WTC11 (cell line): Measurements from ENCODE around the gene PET100. TPM values are rescaled to one million over a fixed set of nuclear protein-coding genes. Genes with fewer than 3 reads are reported as not detected.

Experiments used
- ATAC-seq: fragments of 200-7000 bp; cut with Tn5 transposase; 2 replicates; pipeline ENCODE4 v1.10.0; 2021; ENCODE audit warnings: mild to moderate bottlenecking, moderate library complexity
- CTCF ChIA-PET: fragments of 300-600 bp; sonication (Branson Sonifier 250); formaldehyde crosslinking; loops from one replicate; lab custom pipeline; 2021; ENCODE audit warnings: antibody characterized with exemption; lab: Charles Lee
- POLR2A ChIA-PET: fragments of 350-600 bp; sonication (Branson Sonifier 250); formaldehyde crosslinking; loops from one replicate; lab custom pipeline; 2021; ENCODE audit warnings: antibody characterized with exemption; lab: Charles Lee
- DNase-seq: peaks from one replicate; pipeline ENCODE4 v3.0.0; 2021; ENCODE audit warnings: low spot score
- H3K27ac Mint-ChIP-seq: 2 replicates; pipeline ENCODE4 v1.8.0; 2021; ENCODE audit warnings: mixed read lengths
- H3K27me3 Mint-ChIP-seq: 2 replicates; pipeline ENCODE4 v1.8.0; 2021; ENCODE audit warnings: low read depth, mild to moderate bottlenecking, moderate library complexity, mixed read lengths
- H3K36me3 Mint-ChIP-seq: 2 replicates; pipeline ENCODE4 v1.8.0; 2021; ENCODE audit warnings: mixed read lengths
- H3K4me1 Mint-ChIP-seq: 2 replicates; pipeline ENCODE4 v1.8.0; 2022; ENCODE audit warnings: mixed read lengths
- H3K4me3 Mint-ChIP-seq: 2 replicates; pipeline ENCODE4 v1.8.0; 2021; ENCODE audit warnings: mild to moderate bottlenecking, moderate library complexity, mixed read lengths
- H3K9me3 Mint-ChIP-seq: 2 replicates; pipeline ENCODE4 v1.8.0; 2021; ENCODE audit warnings: mixed read lengths
- JAZF1 ChIP-seq: fragments of 250-450 bp; sonication (Bioruptor Pico); IDR thresholded peaks from 2 replicates; pipeline ENCODE4 v1.9.0; 2021; ENCODE audit warnings: moderate library complexity, mild to moderate bottlenecking, inconsistent platforms
- MYBL2 ChIP-seq: sonication (generic); formaldehyde crosslinking; IDR thresholded peaks from 2 replicates; pipeline ENCODE4 v1.8.1; 2023; ENCODE audit warnings: mild to moderate bottlenecking, moderate library complexity, missing genetic modification reagents
- NFYB ChIP-seq: sonication (generic); formaldehyde crosslinking; conservative IDR thresholded peaks from 2 replicates; pipeline ENCODE4 v1.8.0; 2022; ENCODE audit warnings: low read depth, missing genetic modification reagents
- SOX15 ChIP-seq: fragments of 250-450 bp; sonication (Bioruptor Pico); IDR thresholded peaks from 2 replicates; pipeline ENCODE4 v1.9.0; 2021; ENCODE audit warnings: mild to moderate bottlenecking
- TEAD1 ChIP-seq: sonication (generic); formaldehyde crosslinking; IDR thresholded peaks from 2 replicates; pipeline ENCODE4 v1.8.0; 2022; ENCODE audit warnings: mild to moderate bottlenecking, missing genetic modification reagents
- TEAD4 ChIP-seq: sonication (generic); formaldehyde crosslinking; IDR thresholded peaks from 2 replicates; pipeline ENCODE4 v1.8.0; 2022; ENCODE audit warnings: mild to moderate bottlenecking, missing genetic modification reagents
- ZNF396 ChIP-seq: fragments of 250-450 bp; sonication (Bioruptor Pico); IDR thresholded peaks from 2 replicates; pipeline ENCODE4 v1.8.0; 2021; ENCODE audit warnings: mild to moderate bottlenecking, moderate library complexity, borderline replicate concordance
- total RNA-seq: library from RNA; stranded (reverse); gene quantifications from 3 replicates; pipeline ENCODE4 v1.2.3, GENCODE V29; 2021
- TF ChIP-seq, protein P1 (sequence below): sonication (generic); formaldehyde crosslinking; IDR thresholded peaks from 2 replicates; pipeline ENCODE4 v1.8.0; 2023; ENCODE audit warnings: missing genetic modification reagents, mild to moderate bottlenecking, borderline replicate concordance
- TF ChIP-seq, protein P2 (sequence below): fragments of 250-450 bp; sonication (Bioruptor Pico); IDR thresholded peaks from 2 replicates; pipeline ENCODE4 v2.1.2; 2022; ENCODE audit warnings: mild to moderate bottlenecking, moderate library complexity
- TF ChIP-seq, protein P3 (sequence below): sonication (generic); formaldehyde crosslinking; IDR thresholded peaks from 2 replicates; pipeline ENCODE4 v1.8.1; 2022; ENCODE audit warnings: missing genetic modification reagents, borderline replicate concordance
- TF ChIP-seq, protein P4 (sequence below): sonication (generic); formaldehyde crosslinking; IDR thresholded peaks from 2 replicates; pipeline ENCODE4 v1.8.0; 2022; ENCODE audit warnings: missing genetic modification reagents

PET100 gene
- total RNA-seq, 1 experiment from 2014 or later = 111 TPM

DNA sequence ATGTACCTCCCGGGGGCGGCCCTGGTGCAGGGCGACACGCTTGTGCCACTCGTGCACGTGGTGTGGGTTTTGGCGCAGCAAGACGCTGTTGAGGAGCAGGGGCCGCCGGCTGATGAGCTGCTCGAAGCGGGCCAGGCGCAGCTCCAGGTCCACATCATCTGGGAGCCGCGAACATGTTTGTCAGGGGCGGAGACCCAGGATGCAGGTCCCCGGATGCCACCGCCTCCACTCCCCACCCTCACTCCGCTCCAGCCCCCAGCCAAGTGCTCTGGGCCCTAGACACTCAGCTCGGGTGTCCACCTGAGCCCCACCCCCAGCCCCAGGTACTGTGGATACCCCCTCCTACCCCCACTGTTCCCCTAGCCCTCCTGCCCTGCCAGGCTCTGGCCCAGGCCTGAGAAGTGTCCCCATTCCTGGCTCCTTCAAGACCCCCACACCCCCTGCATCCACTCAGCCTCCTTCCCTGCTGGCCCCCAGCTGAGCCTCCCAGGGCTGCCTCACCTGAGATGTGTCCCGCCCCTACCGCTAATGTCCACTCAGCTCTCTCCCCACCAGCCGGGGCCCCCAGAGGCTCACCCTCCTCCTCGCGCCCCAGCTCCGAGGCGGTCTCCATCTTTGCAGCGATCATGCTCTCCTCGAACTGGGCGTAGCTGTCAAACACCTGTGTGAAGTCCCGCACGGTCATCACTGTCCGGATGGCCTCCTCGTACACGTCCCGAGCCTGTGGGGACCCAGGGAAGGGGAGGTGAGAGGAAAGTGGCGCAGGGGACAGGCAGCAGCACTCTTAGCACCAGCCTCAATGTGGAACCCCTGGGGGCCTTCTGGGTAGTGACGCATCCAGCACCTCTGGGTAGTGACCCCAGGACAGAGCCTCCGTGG is 5.6 kb upstream of the PET100 start:
- no peak for ATAC-seq

DNA sequence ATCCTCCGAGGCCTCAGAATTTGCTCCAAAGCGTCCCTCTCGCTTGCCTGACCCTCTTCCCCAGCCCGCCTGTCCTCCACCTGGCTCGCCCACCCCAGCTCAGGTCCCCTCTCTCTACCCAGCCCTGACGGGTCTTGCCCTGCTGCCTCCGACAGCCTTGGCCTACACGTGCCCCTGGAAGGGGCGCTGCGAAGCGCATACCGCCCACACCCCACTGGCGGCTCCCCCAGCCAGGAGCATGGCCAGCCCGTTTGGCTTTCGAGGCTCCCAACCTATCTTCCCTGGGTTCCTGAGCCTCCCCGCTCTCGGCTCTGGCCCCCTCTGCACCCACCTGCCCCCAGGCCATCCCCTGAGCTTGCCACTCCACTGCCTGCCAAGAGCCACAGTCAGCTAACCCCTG is 4.8 kb upstream of the PET100 start:
- Mint-ChIP-seq H3K4me3 (no peak overlapping the region), H3K27ac (no peak overlapping the region), H3K27me3 (no peaks in the 10 kb centered on the region), H3K36me3 (peaks cover 27% of the 10 kb centered on the region), H3K9me3 (no peaks in the 10 kb centered on the region), H3K4me1 (peaks cover 14% of the 10 kb centered on the region)
- ATAC-seq (no peak), DNase-seq (no peak)
- ChIA-PET CTCF (interaction anchor here (1.9 kb wide), 1 partner anchor 56 kb away, joined by 16 read pairs; no protein-coding TSS in a partner anchor), POLR2A (no interaction called here)
- TF ChIP-seq JAZF1 = no peak
- TF ChIP-seq NFYB (CRISPR knock-in tag) = no peak
- TF ChIP-seq TEAD4 = no peak
- TF ChIP-seq ZNF396 (CRISPR knock-in tag) = no peak

More for the DNA sequence above, 5.6 kb upstream of the PET100 start:
- Mint-ChIP-seq H3K4me1 (peaks cover 8% of the 10 kb centered on the region), H3K36me3 (peaks cover 22% of the 10 kb centered on the region), H3K9me3 (no peaks in the 10 kb centered on the region), H3K27me3 (no peaks in the 10 kb centered on the region), H3K4me3 (no peak overlapping the region), H3K27ac (no peak overlapping the region; the same call in 1 of the 2 replicates)
- POLR2A ChIA-PET = no interaction called here
- no peak for DNase-seq
- TF ChIP-seq TEAD1 (CRISPR knock-in tag) (no peak), MYBL2 (CRISPR knock-in tag) (no peak), SOX15 (no peak)
- TF ChIP-seq, protein P1, sequence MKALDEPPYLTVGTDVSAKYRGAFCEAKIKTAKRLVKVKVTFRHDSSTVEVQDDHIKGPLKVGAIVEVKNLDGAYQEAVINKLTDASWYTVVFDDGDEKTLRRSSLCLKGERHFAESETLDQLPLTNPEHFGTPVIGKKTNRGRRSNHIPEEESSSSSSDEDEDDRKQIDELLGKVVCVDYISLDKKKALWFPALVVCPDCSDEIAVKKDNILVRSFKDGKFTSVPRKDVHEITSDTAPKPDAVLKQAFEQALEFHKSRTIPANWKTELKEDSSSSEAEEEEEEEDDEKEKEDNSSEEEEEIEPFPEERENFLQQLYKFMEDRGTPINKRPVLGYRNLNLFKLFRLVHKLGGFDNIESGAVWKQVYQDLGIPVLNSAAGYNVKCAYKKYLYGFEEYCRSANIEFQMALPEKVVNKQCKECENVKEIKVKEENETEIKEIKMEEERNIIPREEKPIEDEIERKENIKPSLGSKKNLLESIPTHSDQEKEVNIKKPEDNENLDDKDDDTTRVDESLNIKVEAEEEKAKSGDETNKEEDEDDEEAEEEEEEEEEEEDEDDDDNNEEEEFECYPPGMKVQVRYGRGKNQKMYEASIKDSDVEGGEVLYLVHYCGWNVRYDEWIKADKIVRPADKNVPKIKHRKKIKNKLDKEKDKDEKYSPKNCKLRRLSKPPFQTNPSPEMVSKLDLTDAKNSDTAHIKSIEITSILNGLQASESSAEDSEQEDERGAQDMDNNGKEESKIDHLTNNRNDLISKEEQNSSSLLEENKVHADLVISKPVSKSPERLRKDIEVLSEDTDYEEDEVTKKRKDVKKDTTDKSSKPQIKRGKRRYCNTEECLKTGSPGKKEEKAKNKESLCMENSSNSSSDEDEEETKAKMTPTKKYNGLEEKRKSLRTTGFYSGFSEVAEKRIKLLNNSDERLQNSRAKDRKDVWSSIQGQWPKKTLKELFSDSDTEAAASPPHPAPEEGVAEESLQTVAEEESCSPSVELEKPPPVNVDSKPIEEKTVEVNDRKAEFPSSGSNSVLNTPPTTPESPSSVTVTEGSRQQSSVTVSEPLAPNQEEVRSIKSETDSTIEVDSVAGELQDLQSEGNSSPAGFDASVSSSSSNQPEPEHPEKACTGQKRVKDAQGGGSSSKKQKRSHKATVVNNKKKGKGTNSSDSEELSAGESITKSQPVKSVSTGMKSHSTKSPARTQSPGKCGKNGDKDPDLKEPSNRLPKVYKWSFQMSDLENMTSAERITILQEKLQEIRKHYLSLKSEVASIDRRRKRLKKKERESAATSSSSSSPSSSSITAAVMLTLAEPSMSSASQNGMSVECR (CRISPR knock-in tag) = no peak
- TF ChIP-seq, protein P2, sequence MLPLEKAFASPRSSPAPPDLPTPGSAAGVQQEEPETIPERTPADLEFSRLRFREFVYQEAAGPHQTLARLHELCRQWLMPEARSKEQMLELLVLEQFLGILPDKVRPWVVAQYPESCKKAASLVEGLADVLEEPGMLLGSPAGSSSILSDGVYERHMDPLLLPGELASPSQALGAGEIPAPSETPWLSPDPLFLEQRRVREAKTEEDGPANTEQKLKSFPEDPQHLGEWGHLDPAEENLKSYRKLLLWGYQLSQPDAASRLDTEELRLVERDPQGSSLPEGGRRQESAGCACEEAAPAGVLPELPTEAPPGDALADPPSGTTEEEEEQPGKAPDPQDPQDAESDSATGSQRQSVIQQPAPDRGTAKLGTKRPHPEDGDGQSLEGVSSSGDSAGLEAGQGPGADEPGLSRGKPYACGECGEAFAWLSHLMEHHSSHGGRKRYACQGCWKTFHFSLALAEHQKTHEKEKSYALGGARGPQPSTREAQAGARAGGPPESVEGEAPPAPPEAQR = no peak
- TF ChIP-seq, protein P3, sequence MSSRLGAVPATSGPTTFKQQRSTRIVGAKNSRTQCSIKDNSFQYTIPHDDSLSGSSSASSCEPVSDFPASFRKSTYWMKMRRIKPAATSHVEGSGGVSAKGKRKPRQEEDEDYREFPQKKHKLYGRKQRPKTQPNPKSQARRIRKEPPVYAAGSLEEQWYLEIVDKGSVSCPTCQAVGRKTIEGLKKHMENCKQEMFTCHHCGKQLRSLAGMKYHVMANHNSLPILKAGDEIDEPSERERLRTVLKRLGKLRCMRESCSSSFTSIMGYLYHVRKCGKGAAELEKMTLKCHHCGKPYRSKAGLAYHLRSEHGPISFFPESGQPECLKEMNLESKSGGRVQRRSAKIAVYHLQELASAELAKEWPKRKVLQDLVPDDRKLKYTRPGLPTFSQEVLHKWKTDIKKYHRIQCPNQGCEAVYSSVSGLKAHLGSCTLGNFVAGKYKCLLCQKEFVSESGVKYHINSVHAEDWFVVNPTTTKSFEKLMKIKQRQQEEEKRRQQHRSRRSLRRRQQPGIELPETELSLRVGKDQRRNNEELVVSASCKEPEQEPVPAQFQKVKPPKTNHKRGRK (CRISPR knock-in tag) = no peak
- TF ChIP-seq, protein P4, sequence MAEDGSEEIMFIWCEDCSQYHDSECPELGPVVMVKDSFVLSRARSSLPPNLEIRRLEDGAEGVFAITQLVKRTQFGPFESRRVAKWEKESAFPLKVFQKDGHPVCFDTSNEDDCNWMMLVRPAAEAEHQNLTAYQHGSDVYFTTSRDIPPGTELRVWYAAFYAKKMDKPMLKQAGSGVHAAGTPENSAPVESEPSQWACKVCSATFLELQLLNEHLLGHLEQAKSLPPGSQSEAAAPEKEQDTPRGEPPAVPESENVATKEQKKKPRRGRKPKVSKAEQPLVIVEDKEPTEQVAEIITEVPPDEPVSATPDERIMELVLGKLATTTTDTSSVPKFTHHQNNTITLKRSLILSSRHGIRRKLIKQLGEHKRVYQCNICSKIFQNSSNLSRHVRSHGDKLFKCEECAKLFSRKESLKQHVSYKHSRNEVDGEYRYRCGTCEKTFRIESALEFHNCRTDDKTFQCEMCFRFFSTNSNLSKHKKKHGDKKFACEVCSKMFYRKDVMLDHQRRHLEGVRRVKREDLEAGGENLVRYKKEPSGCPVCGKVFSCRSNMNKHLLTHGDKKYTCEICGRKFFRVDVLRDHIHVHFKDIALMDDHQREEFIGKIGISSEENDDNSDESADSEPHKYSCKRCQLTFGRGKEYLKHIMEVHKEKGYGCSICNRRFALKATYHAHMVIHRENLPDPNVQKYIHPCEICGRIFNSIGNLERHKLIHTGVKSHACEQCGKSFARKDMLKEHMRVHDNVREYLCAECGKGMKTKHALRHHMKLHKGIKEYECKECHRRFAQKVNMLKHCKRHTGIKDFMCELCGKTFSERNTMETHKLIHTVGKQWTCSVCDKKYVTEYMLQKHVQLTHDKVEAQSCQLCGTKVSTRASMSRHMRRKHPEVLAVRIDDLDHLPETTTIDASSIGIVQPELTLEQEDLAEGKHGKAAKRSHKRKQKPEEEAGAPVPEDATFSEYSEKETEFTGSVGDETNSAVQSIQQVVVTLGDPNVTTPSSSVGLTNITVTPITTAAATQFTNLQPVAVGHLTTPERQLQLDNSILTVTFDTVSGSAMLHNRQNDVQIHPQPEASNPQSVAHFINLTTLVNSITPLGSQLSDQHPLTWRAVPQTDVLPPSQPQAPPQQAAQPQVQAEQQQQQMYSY (CRISPR knock-in tag) = 0 out of 2 replicates have a peak, but pooled peaks have one; percentile 21
- CTCF ChIA-PET = interaction anchor here (0.5 to 1.9 kb wide), 5 partner anchors 28 to 244 kb away, joined by 3 to 16 read pairs (median 6); partner anchors contain the start of genes CAMSAP3 and TRAPPC5
